IPS-20b (cell line): Measurements from ENCODE around the gene ATXN2L.

ENCODE experiments used
- H3K27ac ChIP-seq: one replicate; pipeline ENCODE4 v1.5.1; 2013; ENCODE audit warnings: low read length
- H3K27me3 ChIP-seq: 2 replicates; pipeline ENCODE4 v1.6.1; 2013; ENCODE audit warnings: mild to moderate bottlenecking, low read length, inconsistent platforms; ENCODE audit not compliant: insufficient read depth
- H3K36me3 ChIP-seq: 2 replicates; pipeline ENCODE4 v1.6.1; 2013; ENCODE audit warnings: low read depth, mild to moderate bottlenecking, inconsistent platforms, low read length, moderate library complexity; ENCODE audit not compliant: insufficient read depth
- H3K4me1 ChIP-seq: 2 replicates; pipeline ENCODE4 v1.6.1; 2013; ENCODE audit warnings: mild to moderate bottlenecking, control low read depth, inconsistent platforms, low read length, moderate library complexity; ENCODE audit not compliant: insufficient read depth
- H3K4me3 ChIP-seq: 2 replicates; pipeline ENCODE4 v1.5.1; 2013; ENCODE audit warnings: mild to moderate bottlenecking, low read length, inconsistent platforms
- H3K9ac ChIP-seq: 2 replicates; pipeline ENCODE4 v1.6.1; 2013; ENCODE audit warnings: low read depth, mild to moderate bottlenecking, inconsistent platforms, low read length, moderate library complexity
- H3K9me3 ChIP-seq: 2 replicates; pipeline ENCODE4 v1.6.1; 2013; ENCODE audit warnings: mild to moderate bottlenecking, low read depth, low read length, inconsistent platforms; ENCODE audit not compliant: insufficient read depth

Gene ATXN2L

GRCh38 chr16:28884045-28884444 lies 61.2 kb downstream of the ATXN2L start:
- Histone ChIP-seq H3K4me1 (peaks cover 6% of the 10 kb centered on the region; the same call in 1 of the 2 replicates), H3K9ac (no peak overlapping the region), H3K36me3 (no peaks in the 10 kb centered on the region), H3K4me3 (no peak overlapping the region), H3K27ac (no peak overlapping the region), H3K27me3 (peaks cover 15% of the 10 kb centered on the region), H3K9me3 (no peaks in the 10 kb centered on the region)
